ENCODE measurements around the gene ZNF543. TPM values are rescaled to one million over a fixed set of nuclear protein-coding genes. Genes with fewer than 3 reads are reported as not detected.
"Not testable (repeated sequence)": the region's sequence is repeated elsewhere in the genome, so short reads cannot be mapped to it uniquely, and the experiment has no call there.

The ZNF543 gene
- total RNA-seq, 2 experiments from 2014 or later, result 4.0 to 4.3 TPM

DNA sequence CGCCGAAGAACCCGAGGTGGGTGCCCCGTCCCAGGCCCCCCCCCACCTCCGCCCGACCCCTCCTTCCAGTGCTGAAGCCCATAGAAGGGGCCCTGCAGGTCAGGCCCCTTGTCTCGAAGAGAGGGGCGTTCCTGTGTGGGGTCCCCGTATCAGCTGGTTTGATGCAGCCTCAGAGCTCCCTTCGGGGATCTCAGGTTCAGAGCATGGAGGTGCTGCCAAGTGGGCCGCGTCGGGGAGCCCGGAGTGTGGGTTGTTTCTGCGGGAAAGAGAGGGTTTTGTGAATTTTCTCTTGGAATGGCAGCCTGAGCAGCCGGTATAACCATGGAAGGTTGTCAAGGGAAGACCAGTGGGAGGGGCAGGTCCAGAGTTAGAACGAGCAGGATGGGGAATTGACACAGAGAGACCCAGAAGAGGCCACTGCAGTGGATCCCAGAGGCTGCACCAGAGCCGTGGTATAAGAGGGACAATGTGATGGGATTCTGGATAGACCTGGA is 43.5 kb downstream of the ZNF543 start:
- no peaks in the 10 kb centered on the region for H3K27me3 ChIP-seq (ENCODE audit: control insufficient read depth in 1 of 2, insufficient read depth in 2 of 2, low read length in 2 of 2)
- H3K4me1 Mint-ChIP-seq (ENCODE audit: low read depth), result peaks cover 19% of the 10 kb centered on the region
- peaks cover 13% of the 10 kb centered on the region for H3K9me3 Mint-ChIP-seq
- ChIA-PET CTCF (no interaction called here), POLR2A (interaction anchor here (0.5 to 2.2 kb wide), 5 partner anchors 13 to 960 kb away, joined by 3 to 20 read pairs (median 3); partner anchors contain the start of genes ZNF304, ZNF548 and ZNF805)
- no peaks in the 10 kb centered on the region for H3K36me3 ChIP-seq (ENCODE audit: insufficient read depth, low read length)
- peak overlapping the region; percentile 86 to 89 for H3K27ac ChIP-seq (ENCODE audit: low read depth in 1 of 2, low read length in 2 of 2)
- peaks cover 3% of the 10 kb centered on the region for H3K27me3 Mint-ChIP-seq
- H3K4me3 ChIP-seq (ENCODE audit: low read length), result peak overlapping the region; percentile 69
- intact Hi-C loops (cut with DNase I, micrococcal nuclease), result loop anchor here (1.0 to 5.0 kb wide), 8 partner anchors 25 to 123 kb away; partner anchors contain the start of genes ZNF460 (in 2 of the 2), ZNF543 (in 2 of the 2), ZNF548 (in 2 of the 2) and ZNF805 (in 2 of the 2)
- peak overlapping the region; percentile 94 for H3K27ac Mint-ChIP-seq
- TF ChIP-seq, protein P1, sequence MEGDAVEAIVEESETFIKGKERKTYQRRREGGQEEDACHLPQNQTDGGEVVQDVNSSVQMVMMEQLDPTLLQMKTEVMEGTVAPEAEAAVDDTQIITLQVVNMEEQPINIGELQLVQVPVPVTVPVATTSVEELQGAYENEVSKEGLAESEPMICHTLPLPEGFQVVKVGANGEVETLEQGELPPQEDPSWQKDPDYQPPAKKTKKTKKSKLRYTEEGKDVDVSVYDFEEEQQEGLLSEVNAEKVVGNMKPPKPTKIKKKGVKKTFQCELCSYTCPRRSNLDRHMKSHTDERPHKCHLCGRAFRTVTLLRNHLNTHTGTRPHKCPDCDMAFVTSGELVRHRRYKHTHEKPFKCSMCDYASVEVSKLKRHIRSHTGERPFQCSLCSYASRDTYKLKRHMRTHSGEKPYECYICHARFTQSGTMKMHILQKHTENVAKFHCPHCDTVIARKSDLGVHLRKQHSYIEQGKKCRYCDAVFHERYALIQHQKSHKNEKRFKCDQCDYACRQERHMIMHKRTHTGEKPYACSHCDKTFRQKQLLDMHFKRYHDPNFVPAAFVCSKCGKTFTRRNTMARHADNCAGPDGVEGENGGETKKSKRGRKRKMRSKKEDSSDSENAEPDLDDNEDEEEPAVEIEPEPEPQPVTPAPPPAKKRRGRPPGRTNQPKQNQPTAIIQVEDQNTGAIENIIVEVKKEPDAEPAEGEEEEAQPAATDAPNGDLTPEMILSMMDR (IDR thresholded peaks at IDR 0.05), result no peak
- peaks cover 64% of the 10 kb centered on the region for H3K36me3 Mint-ChIP-seq (ENCODE audit: low read depth)
- ATAC-seq (ENCODE audit: poor library complexity) (no peak), DNase-seq (no peak)
- H3K9me3 ChIP-seq (ENCODE audit: control insufficient read depth in 1 of 2, insufficient read depth in 1 of 2, low read length in 2 of 2), result peaks cover 15 to 48% of the 10 kb centered on the region in 2 experiments
- peaks cover 15% of the 10 kb centered on the region for H3K4me1 ChIP-seq (ENCODE audit: insufficient read depth, low read length)
- H3K4me3 Mint-ChIP-seq, result peak overlapping the region; percentile 94

GRCh38 chr19:57366776-57367175 is 46.5 kb downstream of the ZNF543 start:
- ChIA-PET CTCF (no interaction called here), POLR2A (interaction anchor here (1.5 kb wide), 1 partner anchor 16 kb away, joined by 5 read pairs; the partner anchor contains the start of gene ZNF304)
- Histone ChIP-seq H3K27ac (ENCODE audit: low read depth in 1 of 2, low read length in 2 of 2) (no peak overlapping the region), H3K36me3 (ENCODE audit: insufficient read depth, low read length) (peaks cover 4% of the 10 kb centered on the region), H3K4me3 (ENCODE audit: low read length) (no peak overlapping the region), H3K4me1 (ENCODE audit: insufficient read depth, low read length) (peaks cover 15% of the 10 kb centered on the region), H3K9me3 (ENCODE audit: control insufficient read depth in 1 of 2, insufficient read depth in 1 of 2, low read length in 2 of 2) (peaks cover 9 to 33% of the 10 kb centered on the region in 2 experiments), H3K27me3 (ENCODE audit: control insufficient read depth in 1 of 2, insufficient read depth in 2 of 2, low read length in 2 of 2) (no peaks in the 10 kb centered on the region)
- peaks cover 14% of the 10 kb centered on the region for H3K9me3 Mint-ChIP-seq
- H3K4me1 Mint-ChIP-seq (ENCODE audit: low read depth), result peaks cover 23% of the 10 kb centered on the region
- peaks cover 3% of the 10 kb centered on the region for H3K27me3 Mint-ChIP-seq
- TF ChIP-seq, protein P1 (IDR thresholded peaks at IDR 0.05), result no peak
- intact Hi-C loops (cut with DNase I, micrococcal nuclease), result no loop called here
- ATAC-seq (ENCODE audit: poor library complexity) (no peak), DNase-seq (no peak)
- H3K4me3 Mint-ChIP-seq, result peak overlapping the region; percentile 38
- no peak overlapping the region for H3K27ac Mint-ChIP-seq
- H3K36me3 Mint-ChIP-seq (ENCODE audit: low read depth), result peaks cover 83% of the 10 kb centered on the region

DNA sequence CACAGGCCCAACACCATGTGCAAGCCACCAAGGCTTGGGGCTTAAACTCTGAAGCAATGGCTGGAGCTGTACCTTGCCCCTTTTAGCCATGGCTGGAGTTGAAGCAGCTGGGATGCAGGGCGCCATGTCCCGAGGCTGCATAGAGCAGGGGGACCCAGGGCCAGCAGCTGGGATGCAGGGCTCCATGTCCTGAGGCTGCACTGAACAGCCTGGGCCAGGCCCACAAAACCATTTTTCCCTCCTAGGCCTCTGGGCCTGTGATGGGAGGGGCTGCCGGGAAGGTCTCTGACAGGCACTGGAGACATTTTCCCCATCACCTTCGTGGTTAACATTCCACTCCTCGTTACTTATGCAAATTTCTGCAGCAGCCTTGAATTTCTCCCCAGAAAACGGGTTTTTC is 53.9 kb downstream of the ZNF543 start:
- no peaks in the 10 kb centered on the region for H3K4me1 ChIP-seq (ENCODE audit: insufficient read depth, low read length)
- Mint-ChIP-seq H3K4me3 (no peak overlapping the region), H3K27me3 (no peaks in the 10 kb centered on the region), H3K36me3 (ENCODE audit: low read depth) (peaks cover 100% of the 10 kb centered on the region), H3K4me1 (ENCODE audit: low read depth) (peaks cover 3% of the 10 kb centered on the region), H3K9me3 (peaks cover 20% of the 10 kb centered on the region), H3K27ac (no peak overlapping the region)
- ATAC-seq (ENCODE audit: poor library complexity) (no peak), DNase-seq (no peak)
- ChIA-PET CTCF (no interaction called here), POLR2A (no interaction called here)
- intact Hi-C loops (cut with DNase I, micrococcal nuclease), result no loop called here
- H3K36me3 ChIP-seq (ENCODE audit: insufficient read depth, low read length), result peaks cover 22% of the 10 kb centered on the region
- TF ChIP-seq, protein P1 (IDR thresholded peaks at IDR 0.05), result no peak
- no peak overlapping the region for H3K4me3 ChIP-seq (ENCODE audit: low read length)
- H3K9me3 ChIP-seq (ENCODE audit: control insufficient read depth in 1 of 2, insufficient read depth in 1 of 2, low read length in 2 of 2), result peaks cover 37 to 48% of the 10 kb centered on the region in 2 experiments
- no peaks in the 10 kb centered on the region for H3K27me3 ChIP-seq (ENCODE audit: control insufficient read depth in 1 of 2, insufficient read depth in 2 of 2, low read length in 2 of 2)
- no peak overlapping the region for H3K27ac ChIP-seq (ENCODE audit: low read depth in 1 of 2, low read length in 2 of 2)

- H3K4me1 ChIP-seq (ENCODE audit: insufficient read depth, low read length); POLR2A ChIA-PET; H3K27ac Mint-ChIP-seq; CTCF ChIA-PET; H3K27ac ChIP-seq (ENCODE audit: low read depth in 1 of 2, low read length in 2 of 2); H3K27me3 ChIP-seq (ENCODE audit: control insufficient read depth in 1 of 2, insufficient read depth in 2 of 2, low read length in 2 of 2); H3K4me3 Mint-ChIP-seq; H3K4me1 Mint-ChIP-seq (ENCODE audit: low read depth); intact Hi-C loops (cut with DNase I, micrococcal nuclease); ATAC-seq (ENCODE audit: poor library complexity); H3K27me3 Mint-ChIP-seq; H3K4me3 ChIP-seq (ENCODE audit: low read length); DNase-seq: not testable (repeated sequence)
- Mint-ChIP-seq H3K36me3 (ENCODE audit: low read depth) (peaks cover 100% of the 10 kb centered on the region), H3K9me3 (peaks cover 20% of the 10 kb centered on the region)
- peaks cover 37 to 53% of the 10 kb centered on the region in 2 experiments for H3K9me3 ChIP-seq (ENCODE audit: control insufficient read depth in 1 of 2, insufficient read depth in 1 of 2, low read length in 2 of 2)
- H3K36me3 ChIP-seq (ENCODE audit: insufficient read depth, low read length), result peaks cover 22% of the 10 kb centered on the region
Observed at GRCh38 chr19:57374647-57375046, 54.4 kb downstream of the ZNF543 start.
